SK-N-SH (cell line): ENCODE data around the gene GEMIN8. TPM values are rescaled to one million over a fixed set of nuclear protein-coding genes. Genes with fewer than 3 reads are reported as not detected.

ENCODE experiments used
- CTCF ChIA-PET: fragments of 300-600, 350-600 bp; formaldehyde crosslinking; extraction: SDS; loops from one replicate; lab custom pipeline; 2021; lab: Yijun Ruan, JAX
- POLR2A ChIA-PET: fragments of 350-600 bp; sonication (Branson Sonifier 250); formaldehyde crosslinking; extraction: SDS; loops from one replicate; lab custom pipeline; 2020; ENCODE audit warnings: antibody characterized with exemption, inconsistent platforms; lab: Yijun Ruan, JAX
- DNase-seq: peaks from one replicate; pipeline ENCODE4 v3.0.0; 2012
- H2AFZ ChIP-seq: fragments of 200-600 bp; sonication (generic); 2 replicates; pipeline ENCODE4 v1.8.1; 2016; ENCODE audit warnings: antibody characterized with exemption, mild to moderate bottlenecking, low read depth
- H3F3A ChIP-seq: fragments of 200-600 bp; sonication (generic); replicated peaks from 2 replicates; pipeline ENCODE3; 2016; ENCODE audit warnings: antibody characterized with exemption, mild to moderate bottlenecking; ENCODE audit not compliant: insufficient read depth
- H3K27ac ChIP-seq, 2 experiments: fragments of 200-500 bp in 1 of 2; fragments of 200-600 bp in 1 of 2; sonication (Bioruptor generic) in 1 of 2; sonication (generic), shearing (Covaris generic) in 1 of 2; 2 replicates each; pipeline versions ENCODE4 v1.5.1 to v1.6.1; 2014 to 2016; ENCODE audit warnings: low read depth in 2 of 2, inconsistent platforms in 1 of 2, low read length in 1 of 2, mild to moderate bottlenecking in 1 of 2, mixed read lengths in 1 of 2
- H3K27me3 ChIP-seq: fragments of 200-600 bp; sonication (generic), shearing (Covaris generic); 2 replicates; pipeline ENCODE4 v1.6.1; 2016; ENCODE audit warnings: mixed run types; ENCODE audit not compliant: insufficient read depth
- H3K36me3 ChIP-seq, 2 experiments: fragments of 200-500 bp in 1 of 2; fragments of 200-600 bp in 1 of 2; sonication (Bioruptor generic) in 1 of 2; sonication (generic) in 1 of 2; replicated peaks in 1 of 2; 2 replicates each; pipeline versions ENCODE3 to v1.5.1; 2014 to 2016; ENCODE audit warnings: low read length in 1 of 2, mild to moderate bottlenecking in 1 of 2; ENCODE audit not compliant: insufficient read depth in 2 of 2, control insufficient read depth in 1 of 2
- H3K4me1 ChIP-seq, 2 experiments: fragments of 200-500 bp in 1 of 2; fragments of 200-600 bp in 1 of 2; sonication (Bioruptor generic) in 1 of 2; sonication (generic), shearing (Covaris generic) in 1 of 2; 2 replicates each; pipeline versions ENCODE4 v1.5.1 to v1.6.1; 2014 to 2016; ENCODE audit warnings: low read depth in 1 of 2, low read length in 1 of 2, mixed run types in 1 of 2; ENCODE audit not compliant: insufficient read depth in 2 of 2, control insufficient read depth in 1 of 2
- H3K4me2 ChIP-seq: fragments of 200-600 bp; sonication (generic), shearing (Covaris generic); 2 replicates; pipeline ENCODE4 v1.6.1; 2017; ENCODE audit warnings: mixed run types
- H3K4me3 ChIP-seq, 2 experiments: fragments of 200-500 bp in 1 of 2; fragments of 200-600 bp in 1 of 2; sonication (Bioruptor generic) in 1 of 2; sonication (generic), shearing (Covaris generic) in 1 of 2; 2 replicates each; pipeline versions ENCODE4 v1.5.1 to v1.8.1; 2014 to 2016; ENCODE audit warnings: low read depth in 2 of 2, inconsistent platforms in 1 of 2, low read length in 1 of 2, mild to moderate bottlenecking in 1 of 2, mixed read lengths in 1 of 2, moderate library complexity in 1 of 2
- H3K79me2 ChIP-seq: fragments of 200-600 bp; sonication (generic); 2 replicates; pipeline ENCODE4 v1.8.1; 2017; ENCODE audit warnings: mild to moderate bottlenecking; ENCODE audit not compliant: insufficient read depth
- H3K9ac ChIP-seq: fragments of 200-600 bp; sonication (generic); 2 replicates; pipeline ENCODE4 v1.6.1; 2017; ENCODE audit warnings: mixed run types
- H3K9me2 ChIP-seq: fragments of 200-600 bp; sonication (generic); 2 replicates; pipeline ENCODE4 v1.6.1; 2017; ENCODE audit warnings: mixed run types
- H3K9me3 ChIP-seq: fragments of 200-600 bp; sonication (generic); 2 replicates; pipeline ENCODE4 v1.6.1; 2017; ENCODE audit warnings: mixed run types, mild to moderate bottlenecking, moderate library complexity
- H4K20me1 ChIP-seq: fragments of 200-600 bp; sonication (generic); 2 replicates; pipeline ENCODE4 v1.6.1; 2017; ENCODE audit warnings: mild to moderate bottlenecking, mixed run types; ENCODE audit not compliant: insufficient read depth
- CHD2 ChIP-seq: fragments of 150-350 bp; IDR thresholded peaks from 2 replicates; pipeline ENCODE4 v1.6.1; 2018; ENCODE audit warnings: low read length; ENCODE audit not compliant: partially characterized antibody
- CTCF ChIP-seq: fragments of 200-600 bp; sonication (generic); IDR thresholded peaks from 2 replicates; pipeline ENCODE4 v1.6.1; 2017; ENCODE audit warnings: antibody characterized with exemption, mild to moderate bottlenecking, moderate library complexity
- EP300 ChIP-seq, 2 experiments: IDR thresholded peaks; 2 replicates each; pipeline versions ENCODE4 v1.4.0 to v1.6.1; 2012; ENCODE audit warnings: borderline replicate concordance in 1 of 2, low read depth in 1 of 2, low read length in 1 of 2
- FOSL2 ChIP-seq: IDR thresholded peaks from 2 replicates; pipeline ENCODE4 v1.4.0; 2012; ENCODE audit warnings: low read depth, mild to moderate bottlenecking, moderate library complexity, borderline replicate concordance
- FOXM1 ChIP-seq: IDR thresholded peaks from 2 replicates; pipeline ENCODE4 v1.4.0; 2012; ENCODE audit warnings: low read depth, mild to moderate bottlenecking
- GATA2 ChIP-seq: sonication (generic); formaldehyde crosslinking; IDR thresholded peaks from 2 replicates; pipeline ENCODE4 v1.5.0; 2020; ENCODE audit warnings: mild to moderate bottlenecking, missing genetic modification reagents
- IRF3 ChIP-seq: fragments of 150-350 bp; IDR thresholded peaks from 2 replicates; pipeline ENCODE4 v1.6.1; 2016; ENCODE audit warnings: mild to moderate bottlenecking, low read depth, low read length
- MAX ChIP-seq: IDR thresholded peaks from 2 replicates; pipeline ENCODE4 v1.4.0; 2012; ENCODE audit warnings: low read depth
- MEF2A ChIP-seq: IDR thresholded peaks from 2 replicates; pipeline ENCODE4 v1.4.0; 2012; ENCODE audit warnings: low read depth, borderline replicate concordance
- MXI1 ChIP-seq: IDR thresholded peaks from 2 replicates; pipeline ENCODE4 v1.6.1; 2012; ENCODE audit warnings: mild to moderate bottlenecking, low read depth, low read length, improper control_type of control experiment
- NFIC ChIP-seq: IDR thresholded peaks from 2 replicates; pipeline ENCODE4 v1.4.0; 2012; ENCODE audit warnings: borderline replicate concordance
- PBX3 ChIP-seq: IDR thresholded peaks from 2 replicates; pipeline ENCODE4; 2012
- RAD21 ChIP-seq: IDR thresholded peaks from 2 replicates; pipeline ENCODE4 v1.6.1; 2012; ENCODE audit warnings: mild to moderate bottlenecking, low read length
- RCOR1 ChIP-seq: fragments of 150-350 bp; IDR thresholded peaks from 2 replicates; pipeline ENCODE4 v1.6.1; 2017; ENCODE audit warnings: antibody characterized with exemption, low read length
- RFX5 ChIP-seq: IDR thresholded peaks from 2 replicates; pipeline ENCODE4 v1.6.1; 2012; ENCODE audit warnings: mild to moderate bottlenecking, improper control_type of control experiment, low read length
- RXRA ChIP-seq: IDR thresholded peaks from 2 replicates; pipeline ENCODE4 v1.4.0; 2012; ENCODE audit warnings: low read depth, mild to moderate bottlenecking, borderline replicate concordance
- SIN3A ChIP-seq: IDR thresholded peaks from 2 replicates; pipeline ENCODE4 v1.6.1; 2012; ENCODE audit warnings: low read depth, mild to moderate bottlenecking, low read length, moderate library complexity, borderline replicate concordance
- TAF1 ChIP-seq: IDR thresholded peaks from 2 replicates; pipeline ENCODE4 v1.6.1; 2012; ENCODE audit warnings: low read depth, mild to moderate bottlenecking, low read length, moderate library complexity, borderline replicate concordance
- YY1 ChIP-seq: IDR thresholded peaks from 2 replicates; pipeline ENCODE4 v1.4.0; 2012; ENCODE audit warnings: low read depth, mild to moderate bottlenecking
- ZBTB33 ChIP-seq: IDR thresholded peaks from 2 replicates; pipeline ENCODE4 v1.4.0; 2012; ENCODE audit warnings: low read depth, borderline replicate concordance
- WGBS: methylation state at CpG from one replicate; pipeline ENCODE4 v1.1.6; 2017; ENCODE audit warnings: low lambda C conversion rate; 5-methylcytosine and 5-hydroxymethylcytosine counted together
- polyA plus RNA-seq, 3 experiments: library from polyadenylated mRNA; depleted of rRNA; stranded (reverse); fragments of >200 nt; gene quantifications; 2 replicates each; pipeline ENCODE4 v1.2.3, GENCODE V29; 2012

GEMIN8 gene
- polyA plus RNA-seq, 1 of the 3 experiments (the other 2 are of a cell fraction) = 69.8 TPM

- POLR2A ChIA-PET = no interaction called here
- Histone ChIP-seq H3K9ac (no peak overlapping the region), H3K27me3 (no peaks in the 10 kb centered on the region), H3K9me3 (no peaks in the 10 kb centered on the region), H3K27ac (no peak overlapping the region), H3K79me2 (no peaks in the 10 kb centered on the region), H3K4me2 (no peak overlapping the region), H3F3A (peaks cover 4% of the 10 kb centered on the region), H3K36me3 (peaks cover 9 to 19% of the 10 kb centered on the region in 2 experiments), H2AFZ (no peak overlapping the region), H3K4me1 (no peaks in the 10 kb centered on the region), H3K4me3 (no peak overlapping the region), H3K9me2 (no peaks in the 10 kb centered on the region), H4K20me1 (no peaks in the 10 kb centered on the region)
- 89% methylated on average over 2 of the region's 2 CpGs for WGBS
- DNase-seq = no peak
- CTCF ChIA-PET = interaction anchor here (1.6 kb wide), 1 partner anchor 9 kb away, joined by 4 read pairs; no protein-coding TSS in a partner anchor
- TF ChIP-seq EP300 (IDR thresholded peaks at IDR 0.05; ENCODE audit: borderline replicate concordance in 1 of 2, low read depth in 1 of 2, low read length in 1 of 2) = no peak
- TF ChIP-seq PBX3 = no peak
- no peak for TF ChIP-seq SIN3A
- no peak for TF ChIP-seq MXI1
- no peak for TF ChIP-seq FOSL2
- TF ChIP-seq CHD2 = no peak
- no peak for TF ChIP-seq ZBTB33
- TF ChIP-seq RXRA = no peak
- TF ChIP-seq IRF3 = no peak
- TF ChIP-seq FOXM1 = no peak
- no peak for TF ChIP-seq RAD21
- no peak for TF ChIP-seq YY1
- no peak for TF ChIP-seq GATA2
- no peak for TF ChIP-seq RFX5
- no peak for TF ChIP-seq CTCF
- no peak for TF ChIP-seq RCOR1
- no peak for TF ChIP-seq NFIC
- TF ChIP-seq TAF1 = no peak
- TF ChIP-seq MEF2A = no peak
- TF ChIP-seq MAX = no peak
These were observed 25.7 kb downstream of the GEMIN8 start for GRCh38 chrX:14003876-14004425.
